ENCODE results near the gene CDK6.

Gene CDK6

GRCh38 chr7:92684274-92684673, 152.1 kb downstream of the CDK6 start:
- DNase-seq (ENCODE audit: insufficient read length, low spot score) (no peak), FAIRE-seq (no peak)
- TF ChIP-seq CTCF (IDR thresholded peaks at IDR 0.05; ENCODE audit: insufficient read depth, missing control alignments) = no peak

GRCh38 chr7:92682903-92683539, 153.4 kb downstream of the CDK6 start:
- DNase-seq (ENCODE audit: insufficient read length, low spot score) (no peak), FAIRE-seq (no peak)
- TF ChIP-seq CTCF (IDR thresholded peaks at IDR 0.05; ENCODE audit: insufficient read depth, missing control alignments) = no peak

GRCh38 chr7:92682330-92682729, 154.0 kb downstream of the CDK6 start:
- FAIRE-seq (no peak), DNase-seq (ENCODE audit: insufficient read length, low spot score) (no peak)
- no peak for TF ChIP-seq CTCF (IDR thresholded peaks at IDR 0.05; ENCODE audit: insufficient read depth, missing control alignments)

GRCh38 chr7:92681633-92682032, 154.7 kb downstream of the CDK6 start:
- no peak for DNase-seq (ENCODE audit: insufficient read length, low spot score)
- FAIRE-seq = no peak
- no peak for TF ChIP-seq CTCF (IDR thresholded peaks at IDR 0.05; ENCODE audit: insufficient read depth, missing control alignments)

- TF ChIP-seq CTCF (IDR thresholded peaks at IDR 0.05; ENCODE audit: insufficient read depth, missing control alignments) = no peak
- FAIRE-seq (no peak), DNase-seq (ENCODE audit: insufficient read length, low spot score) (no peak)
Observed at GRCh38 chr7:92680442-92680841, 155.9 kb downstream of the CDK6 start.

- FAIRE-seq (no peak), DNase-seq (ENCODE audit: insufficient read length, low spot score) (no peak)
- no peak for TF ChIP-seq CTCF (IDR thresholded peaks at IDR 0.05; ENCODE audit: insufficient read depth, missing control alignments)
Observed at GRCh38 chr7:92678291-92678920, 158.0 kb downstream of the CDK6 start.

GRCh38 chr7:92674379-92674778, 162.0 kb downstream of the CDK6 start:
- FAIRE-seq (no peak), DNase-seq (ENCODE audit: insufficient read length, low spot score) (no peak)
- no peak for TF ChIP-seq CTCF (IDR thresholded peaks at IDR 0.05; ENCODE audit: insufficient read depth, missing control alignments)

Measured in D721Med (cell line).